Hepatocyte (in vitro differentiated cells): ENCODE results near the gene CPZ.

ENCODE experiments used
- EZH2phosphoT487 ChIP-seq: fragments of 200-600 bp; sonication (generic); IDR thresholded peaks from one replicate; pipeline ENCODE4 v1.6.1; 2018; ENCODE audit warnings: antibody characterized with exemption, mild to moderate bottlenecking, low read depth, moderate library complexity; ENCODE audit not compliant: unreplicated experiment, severe bottlenecking
- TF ChIP-seq, protein P1 (sequence below): fragments of 200-600 bp; sonication (generic); IDR thresholded peaks from 2 replicates; pipeline ENCODE4 v1.5.1; 2016; ENCODE audit warnings: antibody characterized with exemption, mild to moderate bottlenecking; ENCODE audit not compliant: poor library complexity

DNA sequence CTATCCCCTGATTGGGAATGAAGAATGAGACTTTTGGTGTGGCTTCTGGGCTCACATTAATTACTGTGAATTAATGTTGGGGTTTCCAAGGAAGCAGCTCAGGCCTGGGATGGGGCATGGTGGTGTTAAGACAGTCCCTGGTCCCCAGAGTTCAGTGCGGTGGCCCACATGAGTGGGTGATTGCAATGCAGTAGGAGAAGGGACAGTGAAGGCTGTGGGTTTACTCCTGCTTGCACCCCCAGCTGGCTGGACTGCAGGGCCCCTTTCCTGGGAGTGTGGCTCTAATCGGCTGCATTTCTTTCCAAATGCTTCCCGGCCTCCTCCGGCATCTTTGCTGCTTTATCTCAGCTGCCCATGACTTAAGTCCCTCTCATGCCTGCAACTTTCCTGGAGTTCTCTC is 40.5 kb upstream of the CPZ start:
- TF ChIP-seq, protein P1, sequence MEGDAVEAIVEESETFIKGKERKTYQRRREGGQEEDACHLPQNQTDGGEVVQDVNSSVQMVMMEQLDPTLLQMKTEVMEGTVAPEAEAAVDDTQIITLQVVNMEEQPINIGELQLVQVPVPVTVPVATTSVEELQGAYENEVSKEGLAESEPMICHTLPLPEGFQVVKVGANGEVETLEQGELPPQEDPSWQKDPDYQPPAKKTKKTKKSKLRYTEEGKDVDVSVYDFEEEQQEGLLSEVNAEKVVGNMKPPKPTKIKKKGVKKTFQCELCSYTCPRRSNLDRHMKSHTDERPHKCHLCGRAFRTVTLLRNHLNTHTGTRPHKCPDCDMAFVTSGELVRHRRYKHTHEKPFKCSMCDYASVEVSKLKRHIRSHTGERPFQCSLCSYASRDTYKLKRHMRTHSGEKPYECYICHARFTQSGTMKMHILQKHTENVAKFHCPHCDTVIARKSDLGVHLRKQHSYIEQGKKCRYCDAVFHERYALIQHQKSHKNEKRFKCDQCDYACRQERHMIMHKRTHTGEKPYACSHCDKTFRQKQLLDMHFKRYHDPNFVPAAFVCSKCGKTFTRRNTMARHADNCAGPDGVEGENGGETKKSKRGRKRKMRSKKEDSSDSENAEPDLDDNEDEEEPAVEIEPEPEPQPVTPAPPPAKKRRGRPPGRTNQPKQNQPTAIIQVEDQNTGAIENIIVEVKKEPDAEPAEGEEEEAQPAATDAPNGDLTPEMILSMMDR: no peak
- no peak for TF ChIP-seq EZH2phosphoT487
